Smooth muscle cell (in vitro differentiated cells): ENCODE measurements around the gene TGFBR2. TPM values are rescaled to one million over a fixed set of nuclear protein-coding genes. Genes with fewer than 3 reads are reported as not detected.

Experiments used
- DNase-seq: peaks from one replicate; lab custom pipeline; 2025; ENCODE audit not compliant: unreplicated experiment; lab: John Stamatoyannopoulos, UW
- H2AFZ ChIP-seq: fragments of 200-600 bp; sonication (generic); 2 replicates; pipeline ENCODE4 v1.6.0; 2016; ENCODE audit warnings: antibody characterized with exemption, low read depth, mild to moderate bottlenecking
- H3F3A ChIP-seq: fragments of 200-600 bp; sonication (generic); 2 replicates; pipeline ENCODE4 v1.6.0; 2017; ENCODE audit warnings: antibody characterized with exemption, low read depth
- H3K27ac ChIP-seq: fragments of 200-600 bp; sonication (generic); 2 replicates; pipeline ENCODE4 v1.5.1; 2016; ENCODE audit warnings: low read depth, mild to moderate bottlenecking
- H3K27me3 ChIP-seq: fragments of 200-600 bp; sonication (generic); 2 replicates; pipeline ENCODE4 v1.6.1; 2016; ENCODE audit warnings: low read depth, mild to moderate bottlenecking
- H3K36me3 ChIP-seq: fragments of 200-600 bp; sonication (generic); 2 replicates; pipeline ENCODE4 v1.5.1; 2016; ENCODE audit warnings: low read depth
- H3K4me1 ChIP-seq: fragments of 200-600 bp; sonication (generic); 2 replicates; pipeline ENCODE4 v1.5.1; 2016; ENCODE audit warnings: low read depth
- H3K4me2 ChIP-seq: fragments of 200-600 bp; sonication (generic); 2 replicates; pipeline ENCODE4 v1.6.0; 2016; ENCODE audit warnings: mild to moderate bottlenecking
- H3K4me3 ChIP-seq: fragments of 200-600 bp; sonication (generic); 2 replicates; pipeline ENCODE4 v1.5.1; 2016; ENCODE audit warnings: mild to moderate bottlenecking
- H3K79me2 ChIP-seq: fragments of 200-600 bp; sonication (generic); 2 replicates; pipeline ENCODE4 v1.6.0; 2016; ENCODE audit warnings: low read depth, mild to moderate bottlenecking
- H3K9ac ChIP-seq: fragments of 200-600 bp; sonication (generic); 2 replicates; pipeline ENCODE4 v1.6.0; 2016; ENCODE audit warnings: low read depth
- H3K9me3 ChIP-seq: fragments of 200-600 bp; sonication (generic); replicated peaks from 2 replicates; pipeline ENCODE4 v1.5.1; 2016; ENCODE audit warnings: low read depth
- H4K20me1 ChIP-seq: fragments of 200-600 bp; sonication (generic); 2 replicates; pipeline ENCODE4 v1.6.0; 2016; ENCODE audit warnings: low read depth
- CTCF ChIP-seq: fragments of 200-600 bp; sonication (generic); IDR thresholded peaks from 2 replicates; pipeline ENCODE4 v1.5.1; 2017; ENCODE audit warnings: borderline replicate concordance, mild to moderate bottlenecking, antibody characterized with exemption; ENCODE audit not compliant: insufficient read depth, poor library complexity, severe bottlenecking
- WGBS: methylation state at CpG from one replicate; pipeline ENCODE4 v1.1.7; 2016; ENCODE audit warnings: low lambda C conversion rate; 5-methylcytosine and 5-hydroxymethylcytosine counted together
- polyA plus RNA-seq: library from polyadenylated mRNA; unstranded; fragments of >200 nt; fragmentation: Nextera tagmentation; extraction: Ambion mirVana; gene quantifications from 2 replicates; pipeline ENCODE4 v1.2.1, GENCODE V29; 2016
- total RNA-seq: library from RNA; depleted of rRNA; stranded (reverse); fragments of >200 nt; gene quantifications from 2 replicates; pipeline ENCODE4 v1.2.3, GENCODE V29; 2014

The TGFBR2 gene
- total and polyA plus RNA-seq, 2 experiments from 2014 or later = 39.6 to 53.7 TPM

- no peaks in the 10 kb centered on the region for H3K9me3 ChIP-seq
- H3K4me1 ChIP-seq = peaks cover 13% of the 10 kb centered on the region
- H3K27me3 ChIP-seq = no peaks in the 10 kb centered on the region
- peaks cover 70% of the 10 kb centered on the region for H4K20me1 ChIP-seq
- H3F3A ChIP-seq = peaks cover 16% of the 10 kb centered on the region
- peaks cover 92% of the 10 kb centered on the region for H3K79me2 ChIP-seq
- no peak overlapping the region for H2AFZ ChIP-seq
- TF ChIP-seq CTCF = no peak
- DNase-seq = no peak
- H3K4me3 ChIP-seq = no peak overlapping the region
- no peak overlapping the region for H3K9ac ChIP-seq
- no peak overlapping the region for H3K27ac ChIP-seq
- WGBS = 92% methylated on average over 1 of the region's 1 CpG
- H3K36me3 ChIP-seq = no peaks in the 10 kb centered on the region
- H3K4me2 ChIP-seq = no peak overlapping the region
These were observed 12.9 kb downstream of the TGFBR2 start for GRCh38 chr3:30619318-30619717.

GRCh38 chr3:30620402-30621360 is 14.3 kb downstream of the TGFBR2 start:
- peaks cover 13% of the 10 kb centered on the region for H3K4me1 ChIP-seq
- no peaks in the 10 kb centered on the region for H3K36me3 ChIP-seq
- no peaks in the 10 kb centered on the region for H3K27me3 ChIP-seq

GRCh38 chr3:30621576-30621975 is 15.2 kb downstream of the TGFBR2 start:
- Histone ChIP-seq H3F3A (peaks cover 13% of the 10 kb centered on the region), H3K4me2 (no peak overlapping the region), H2AFZ (no peak overlapping the region), H3K27ac (no peak overlapping the region), H3K9me3 (no peaks in the 10 kb centered on the region), H3K9ac (no peak overlapping the region), H4K20me1 (peaks cover 58% of the 10 kb centered on the region), H3K79me2 (peaks cover 83% of the 10 kb centered on the region), H3K4me1 (peaks cover 14% of the 10 kb centered on the region), H3K27me3 (no peaks in the 10 kb centered on the region), H3K36me3 (no peaks in the 10 kb centered on the region), H3K4me3 (no peak overlapping the region)
- WGBS = 53% methylated on average over 2 of the region's 2 CpGs
- DNase-seq = no peak
- TF ChIP-seq CTCF = no peak

More at GRCh38 chr3:30620402-30621360, 14.3 kb downstream of the TGFBR2 start:
- TF ChIP-seq CTCF = no peak
- H3K4me3 ChIP-seq = no peak overlapping the region
- H2AFZ ChIP-seq = no peak overlapping the region
- peak overlapping the region; percentile 56 for H3K4me2 ChIP-seq
- H4K20me1 ChIP-seq = peaks cover 58% of the 10 kb centered on the region
- 82% methylated on average over 4 of the region's 4 CpGs for WGBS
- DNase-seq = no peak
- H3K27ac ChIP-seq = peak overlapping the region; percentile 32
- peaks cover 16% of the 10 kb centered on the region for H3F3A ChIP-seq
- peaks cover 92% of the 10 kb centered on the region for H3K79me2 ChIP-seq
- H3K9ac ChIP-seq = no peak overlapping the region
- no peaks in the 10 kb centered on the region for H3K9me3 ChIP-seq
